Stimulated activated naive CD8-positive, alpha-beta T cell treated with anti-CD3 and anti-CD28 coated beads, Interleukin-15, amount 100 ng/mL, for 72 hours (primary cell): Measurements from ENCODE around the gene ACRBP.
"Not testable (repeated sequence)": the region's sequence is repeated elsewhere in the genome, so short reads cannot be mapped to it uniquely, and the experiment has no call there.

ENCODE experiments used
- ATAC-seq: fragments of 150-1000 bp; cut with Tn5 transposase; 2 replicates; pipeline ENCODE4 v1.10.0; 2021; ENCODE audit warnings: mild to moderate bottlenecking, moderate library complexity
- DNase-seq, 2 donors: peaks; one replicate each; pipeline ENCODE4 v3.0.0; 2021 to 2022
- H3K27ac Mint-ChIP-seq, 2 donors: one replicate each; pipeline ENCODE4 v1.8.0; 2022; ENCODE audit warnings: mild to moderate bottlenecking in 2 of 2, mixed read lengths in 2 of 2, moderate library complexity in 2 of 2
- H3K27me3 Mint-ChIP-seq: one replicate; pipeline ENCODE4 v1.8.0; 2022; ENCODE audit warnings: mixed read lengths
- H3K4me1 Mint-ChIP-seq: one replicate; pipeline ENCODE4 v1.8.0; 2022; ENCODE audit warnings: mild to moderate bottlenecking, mixed read lengths
- H3K4me3 Mint-ChIP-seq, 2 donors: one replicate each; pipeline ENCODE4 v1.8.0; 2022; ENCODE audit warnings: mild to moderate bottlenecking in 2 of 2, mixed read lengths in 2 of 2, moderate library complexity in 1 of 2
- H3K9me3 Mint-ChIP-seq, 2 donors: one replicate each; pipeline ENCODE4 v1.8.0; 2022; ENCODE audit warnings: mixed read lengths in 2 of 2

The ACRBP gene

GRCh38 chr12:6612652-6613014, 34.6 kb downstream of the ACRBP start:
- Mint-ChIP-seq H3K4me1 (peaks cover 54% of the 10 kb centered on the region), H3K4me3 (peak overlapping the region; percentile 12 to 22), H3K27me3 (no peaks in the 10 kb centered on the region), H3K27ac (no peak overlapping the region), H3K9me3 (no peaks in the 10 kb centered on the region)
- no peak for ATAC-seq
- DNase-seq = no peak

- Mint-ChIP-seq H3K4me1 (peaks cover 54% of the 10 kb centered on the region), H3K27me3 (no peaks in the 10 kb centered on the region), H3K4me3 (peak overlapping the region; percentile 12 to 22), H3K9me3 (no peaks in the 10 kb centered on the region), H3K27ac (peak overlapping the region in 1 of 2 donors; percentile 35)
- DNase-seq = no peak
- ATAC-seq = no peak
Measured at GRCh38 chr12:6612247-6612646, 35.0 kb downstream of the ACRBP start.

GRCh38 chr12:6608592-6609281, 38.5 kb downstream of the ACRBP start:
- peak; percentile 38 for ATAC-seq
- no peak overlapping the region for H3K27ac Mint-ChIP-seq
- no peaks in the 10 kb centered on the region for H3K9me3 Mint-ChIP-seq
- H3K4me1 Mint-ChIP-seq = peaks cover 63% of the 10 kb centered on the region
- H3K27me3 Mint-ChIP-seq = no peaks in the 10 kb centered on the region
- DNase-seq = peak; percentile 59 to 64
- H3K4me3 Mint-ChIP-seq = no peak overlapping the region

- Mint-ChIP-seq H3K4me1 (peaks cover 63% of the 10 kb centered on the region), H3K4me3 (no peak overlapping the region), H3K9me3 (no peaks in the 10 kb centered on the region), H3K27ac (no peak overlapping the region), H3K27me3 (no peaks in the 10 kb centered on the region)
- DNase-seq = peak; percentile 77 to 80
- peak; percentile 74 for ATAC-seq
Measured at GRCh38 chr12:6607751-6608591, 39.3 kb downstream of the ACRBP start.

GRCh38 chr12:6606331-6607131, 40.7 kb downstream of the ACRBP start:
- DNase-seq = peak; percentile 46 to 60
- Mint-ChIP-seq H3K27me3 (no peaks in the 10 kb centered on the region), H3K27ac (peak overlapping the region; percentile 63 to 79), H3K4me3 (no peak overlapping the region), H3K4me1 (peaks cover 63% of the 10 kb centered on the region), H3K9me3 (no peaks in the 10 kb centered on the region)
- ATAC-seq = peak; percentile 45

- Mint-ChIP-seq H3K27me3 (no peaks in the 10 kb centered on the region), H3K4me1 (peaks cover 60% of the 10 kb centered on the region), H3K27ac (peak overlapping the region; percentile 79 to 92), H3K4me3 (no peak overlapping the region), H3K9me3 (no peaks in the 10 kb centered on the region)
- DNase-seq = peak in 1 of 2 donors; percentile 57
- peak; percentile 47 for ATAC-seq
Measured at GRCh38 chr12:6605421-6606330, 41.6 kb downstream of the ACRBP start.

GRCh38 chr12:6604259-6605029, 42.8 kb downstream of the ACRBP start:
- H3K9me3 Mint-ChIP-seq = no peaks in the 10 kb centered on the region
- peaks cover 49% of the 10 kb centered on the region for H3K4me1 Mint-ChIP-seq
- H3K27me3 Mint-ChIP-seq = no peaks in the 10 kb centered on the region
- H3K27ac Mint-ChIP-seq = peak overlapping the region; percentile 79 to 92
- ATAC-seq (no peak), DNase-seq (no peak)
- no peak overlapping the region for H3K4me3 Mint-ChIP-seq

GRCh38 chr12:6603095-6603567, 44.1 kb downstream of the ACRBP start:
- Mint-ChIP-seq H3K27me3 (no peaks in the 10 kb centered on the region), H3K9me3 (no peaks in the 10 kb centered on the region), H3K27ac (peak overlapping the region; percentile 87 to 89), H3K4me3 (peak overlapping the region in 1 of 2 donors; percentile 84), H3K4me1 (peaks cover 51% of the 10 kb centered on the region)
- no peak for DNase-seq
- ATAC-seq = no peak

GRCh38 chr12:6602526-6602925, 44.7 kb downstream of the ACRBP start:
- Mint-ChIP-seq H3K9me3 (no peaks in the 10 kb centered on the region), H3K27ac (peak overlapping the region; percentile 87 to 89), H3K27me3 (no peaks in the 10 kb centered on the region), H3K4me3 (peak overlapping the region in 1 of 2 donors; percentile 84), H3K4me1 (peaks cover 56% of the 10 kb centered on the region)
- no peak for ATAC-seq
- DNase-seq = no peak

- not testable (repeated sequence) for ATAC-seq, H3K27ac Mint-ChIP-seq, H3K27me3 Mint-ChIP-seq, H3K9me3 Mint-ChIP-seq, DNase-seq, H3K4me3 Mint-ChIP-seq
- H3K4me1 Mint-ChIP-seq = peaks cover 23% of the 10 kb centered on the region
Measured at GRCh38 chr12:6595673-6596072, 51.6 kb downstream of the ACRBP start.

- no peaks in the 10 kb centered on the region for H3K9me3 Mint-ChIP-seq
Measured at GRCh38 chr12:6592087-6592486, 55.1 kb downstream of the ACRBP start.

More at GRCh38 chr12:6592087-6592486, 55.1 kb downstream of the ACRBP start:
- Mint-ChIP-seq H3K4me3 (no peak overlapping the region), H3K4me1 (peaks cover 15% of the 10 kb centered on the region), H3K27me3 (no peaks in the 10 kb centered on the region), H3K27ac (peak overlapping the region in 1 of 2 donors; percentile 81)
- DNase-seq = no peak
- no peak for ATAC-seq
